Mesodermal cell (in vitro differentiated cells): ENCODE data around the gene ARHGAP6. TPM values are rescaled to one million over a fixed set of nuclear protein-coding genes. Genes with fewer than 3 reads are reported as not detected.

Experiments
- H3K27ac ChIP-seq: 2 replicates; pipeline ENCODE4 v1.7.0; 2013; ENCODE audit warnings: mild to moderate bottlenecking, low read depth, low read length, moderate library complexity; ENCODE audit not compliant: severe bottlenecking
- H3K36me3 ChIP-seq: 2 replicates; pipeline ENCODE4 v1.7.1; 2013; ENCODE audit warnings: mild to moderate bottlenecking, low read length, moderate library complexity; ENCODE audit not compliant: control insufficient read depth, insufficient read depth
- H3K4me1 ChIP-seq: one replicate; pipeline ENCODE4 v1.7.1; 2013; ENCODE audit warnings: mild to moderate bottlenecking, low read length; ENCODE audit not compliant: insufficient read depth, control insufficient read depth, poor library complexity, severe bottlenecking
- H3K4me3 ChIP-seq: 2 replicates; pipeline ENCODE4 v1.7.0; 2013; ENCODE audit warnings: low read length, control low read depth, mild to moderate bottlenecking; ENCODE audit not compliant: insufficient read depth, poor library complexity, severe bottlenecking; ENCODE audit errors: extremely low read depth
- H3K9me3 ChIP-seq: 2 replicates; pipeline ENCODE4 v1.7.1; 2013; ENCODE audit warnings: mild to moderate bottlenecking, low read length, moderate library complexity; ENCODE audit not compliant: control insufficient read depth
- WGBS, 2 experiments: methylation state at CpG; one replicate each; pipeline ENCODE4 v1.1.5; 2013; ENCODE audit warnings: missing lambda C conversion rate in 2 of 2; ENCODE audit not compliant: insufficient coverage in 2 of 2; 5-methylcytosine and 5-hydroxymethylcytosine counted together
- polyA plus RNA-seq, 2 experiments: library from polyadenylated mRNA; stranded (reverse); fragments of 50-300 nt; gene quantifications; one replicate each; pipeline ENCODE4 v1.2.3, GENCODE V29; 2013

Gene ARHGAP6
- polyA plus RNA-seq (2013, experiment 1 of 2) = 7.4 TPM
- polyA plus RNA-seq (2013, experiment 2 of 2) = 8.7 TPM

- WGBS, 2 experiments = 0% methylated on average over 24 to 37 of the region's 74 CpGs
- peak within 1 kb of the TSS; percentile 48 for H3K4me3 ChIP-seq
- H3K36me3 ChIP-seq = no peaks in the 10 kb centered on the region
- peak within 1 kb of the TSS; percentile 59 for H3K27ac ChIP-seq
- H3K4me1 ChIP-seq = peaks cover 2% of the 10 kb centered on the region
- H3K9me3 ChIP-seq = no peaks in the 10 kb centered on the region
These were observed at the start of gene ARHGAP6 for GRCh38 chrX:11665168-11666111. Gene ARHGAP6, minus strand, starts transcription at chrX:11665920. Its CDS starts 1,092 bp downstream, at chrX:11664828.

- no peaks in the 10 kb centered on the region for H3K9me3 ChIP-seq
- WGBS, 2 experiments = 70% methylated on average over 6 of the region's 12 CpGs; no CpG with 5 or more reads in 1 of the 2 experiments
- no peaks in the 10 kb centered on the region for H3K4me1 ChIP-seq
- H3K4me3 ChIP-seq = no peak overlapping the region
- H3K27ac ChIP-seq = no peak overlapping the region
- H3K36me3 ChIP-seq = no peaks in the 10 kb centered on the region
These were observed 39.2 kb upstream of the ARHGAP6 start for GRCh38 chrX:11704725-11705495.

- H3K4me3 ChIP-seq = no peak overlapping the region
- no peaks in the 10 kb centered on the region for H3K4me1 ChIP-seq
- no peak overlapping the region for H3K27ac ChIP-seq
- H3K36me3 ChIP-seq = no peaks in the 10 kb centered on the region
- no peaks in the 10 kb centered on the region for H3K9me3 ChIP-seq
- WGBS, 2 experiments = 100% methylated on average over 1 to 3 of the region's 10 CpGs
These were observed 38.1 kb upstream of the ARHGAP6 start for GRCh38 chrX:11703855-11704254.

GRCh38 chrX:11702965-11703631, 37.4 kb upstream of the ARHGAP6 start:
- H3K36me3 ChIP-seq = no peaks in the 10 kb centered on the region
- no peak overlapping the region for H3K4me3 ChIP-seq
- 60 to 89% methylated on average over 2 to 4 of the region's 6 CpGs for WGBS, 2 experiments
- H3K4me1 ChIP-seq = no peaks in the 10 kb centered on the region
- no peak overlapping the region for H3K27ac ChIP-seq
- H3K9me3 ChIP-seq = no peaks in the 10 kb centered on the region

- no peaks in the 10 kb centered on the region for H3K36me3 ChIP-seq
- WGBS, 2 experiments = no CpG with 5 or more reads among the region's 3 CpGs
- no peak overlapping the region for H3K4me3 ChIP-seq
- no peaks in the 10 kb centered on the region for H3K9me3 ChIP-seq
- H3K4me1 ChIP-seq = no peaks in the 10 kb centered on the region
- H3K27ac ChIP-seq = no peak overlapping the region
These were observed 36.7 kb upstream of the ARHGAP6 start for GRCh38 chrX:11702420-11702819.

- WGBS, 2 experiments = 67% methylated on average over 3 of the region's 3 CpGs; no CpG with 5 or more reads in 1 of the 2 experiments
- Histone ChIP-seq H3K4me1 (no peaks in the 10 kb centered on the region), H3K4me3 (no peak overlapping the region), H3K9me3 (no peaks in the 10 kb centered on the region), H3K36me3 (no peaks in the 10 kb centered on the region), H3K27ac (no peak overlapping the region)
These were observed 33.0 kb upstream of the ARHGAP6 start for GRCh38 chrX:11698702-11699101.

- peaks cover 4% of the 10 kb centered on the region for H3K4me1 ChIP-seq
- no peak overlapping the region for H3K27ac ChIP-seq
- H3K36me3 ChIP-seq = no peaks in the 10 kb centered on the region
- 100% methylated on average over 1 of the region's 2 CpGs; no CpG with 5 or more reads in 1 of the 2 experiments for WGBS, 2 experiments
- H3K4me3 ChIP-seq = no peak overlapping the region
- no peaks in the 10 kb centered on the region for H3K9me3 ChIP-seq
These were observed 22.5 kb upstream of the ARHGAP6 start for GRCh38 chrX:11688201-11688600.

- no CpG with 5 or more reads among the region's 2 CpGs for WGBS, 2 experiments
- Histone ChIP-seq H3K27ac (peak overlapping the region; percentile 57), H3K36me3 (no peaks in the 10 kb centered on the region), H3K4me3 (no peak overlapping the region), H3K4me1 (peaks cover 4% of the 10 kb centered on the region), H3K9me3 (no peaks in the 10 kb centered on the region)
These were observed 21.4 kb upstream of the ARHGAP6 start for GRCh38 chrX:11687157-11687556.

- no peaks in the 10 kb centered on the region for H3K36me3 ChIP-seq
- no peak overlapping the region for H3K27ac ChIP-seq
- no peaks in the 10 kb centered on the region for H3K9me3 ChIP-seq
- H3K4me3 ChIP-seq = no peak overlapping the region
- 100% methylated on average over 1 of the region's 3 CpGs; no CpG with 5 or more reads in 1 of the 2 experiments for WGBS, 2 experiments
- H3K4me1 ChIP-seq = no peaks in the 10 kb centered on the region
These were observed 17.3 kb upstream of the ARHGAP6 start for GRCh38 chrX:11683057-11683456.

- no peaks in the 10 kb centered on the region for H3K36me3 ChIP-seq
- no peaks in the 10 kb centered on the region for H3K9me3 ChIP-seq
- H3K4me1 ChIP-seq = no peaks in the 10 kb centered on the region
- H3K27ac ChIP-seq = no peak overlapping the region
- 42 to 67% methylated on average over 2 of the region's 5 CpGs for WGBS, 2 experiments
- no peak overlapping the region for H3K4me3 ChIP-seq
These were observed 12.4 kb upstream of the ARHGAP6 start for GRCh38 chrX:11678158-11678557.
